ENCODE results near the gene TRAIP. TPM values are rescaled to one million over a fixed set of nuclear protein-coding genes. Genes with fewer than 3 reads are reported as not detected.

Gene TRAIP
- total RNA-seq, 1 experiment from 2014 or later, result 18.5 TPM

GRCh38 chr3:49812916-49813496 lies 43.4 kb downstream of the TRAIP start:
- ChIA-PET POLR2A (no interaction called here), CTCF (interaction anchor here (1.2 kb wide), 1 partner anchor 28 kb away, joined by 3 read pairs; no protein-coding TSS in a partner anchor)
- in situ Hi-C loops (cut with HindIII; ENCODE audit: low pct_unique_long_range_greater_than_20kb, low sequenced_read_pairs) (no loop called here), intact Hi-C loops (cut with micrococcal nuclease; ENCODE audit: unreplicated experiment) (no loop called here)
- ATAC-seq (peak; percentile 30; the same call in 1 of the 2 replicates), DNase-seq (ENCODE audit: low read depth, low spot score) (no peak)
- no peak overlapping the region for H3K27ac ChIP-seq (ENCODE audit: low read length)
- H3K9me3 ChIP-seq (ENCODE audit: control insufficient read depth, insufficient read depth, low read depth, low read length), result no peaks in the 10 kb centered on the region
- no peaks in the 10 kb centered on the region for H3K27me3 ChIP-seq (ENCODE audit: control insufficient read depth, insufficient read depth, low read length)
- no peaks in the 10 kb centered on the region for H3K4me1 ChIP-seq (ENCODE audit: control insufficient read depth, insufficient read depth, low read length)
- H3K36me3 ChIP-seq (ENCODE audit: control insufficient read depth, insufficient read depth, low read length), result no peaks in the 10 kb centered on the region
- TF ChIP-seq POLR2AphosphoS5 (IDR thresholded peaks at IDR 0.05; ENCODE audit: low read depth, low read length) (no peak), SIN3A (IDR thresholded peaks at IDR 0.05; ENCODE audit: borderline replicate concordance, insufficient read depth, low read depth, low read length) (no peak), TCF7L2 (IDR thresholded peaks at IDR 0.05; ENCODE audit: low read depth, low read length) (no peak), CTCF (IDR thresholded peaks at IDR 0.05) (no peak)
- TF ChIP-seq, protein P1, sequence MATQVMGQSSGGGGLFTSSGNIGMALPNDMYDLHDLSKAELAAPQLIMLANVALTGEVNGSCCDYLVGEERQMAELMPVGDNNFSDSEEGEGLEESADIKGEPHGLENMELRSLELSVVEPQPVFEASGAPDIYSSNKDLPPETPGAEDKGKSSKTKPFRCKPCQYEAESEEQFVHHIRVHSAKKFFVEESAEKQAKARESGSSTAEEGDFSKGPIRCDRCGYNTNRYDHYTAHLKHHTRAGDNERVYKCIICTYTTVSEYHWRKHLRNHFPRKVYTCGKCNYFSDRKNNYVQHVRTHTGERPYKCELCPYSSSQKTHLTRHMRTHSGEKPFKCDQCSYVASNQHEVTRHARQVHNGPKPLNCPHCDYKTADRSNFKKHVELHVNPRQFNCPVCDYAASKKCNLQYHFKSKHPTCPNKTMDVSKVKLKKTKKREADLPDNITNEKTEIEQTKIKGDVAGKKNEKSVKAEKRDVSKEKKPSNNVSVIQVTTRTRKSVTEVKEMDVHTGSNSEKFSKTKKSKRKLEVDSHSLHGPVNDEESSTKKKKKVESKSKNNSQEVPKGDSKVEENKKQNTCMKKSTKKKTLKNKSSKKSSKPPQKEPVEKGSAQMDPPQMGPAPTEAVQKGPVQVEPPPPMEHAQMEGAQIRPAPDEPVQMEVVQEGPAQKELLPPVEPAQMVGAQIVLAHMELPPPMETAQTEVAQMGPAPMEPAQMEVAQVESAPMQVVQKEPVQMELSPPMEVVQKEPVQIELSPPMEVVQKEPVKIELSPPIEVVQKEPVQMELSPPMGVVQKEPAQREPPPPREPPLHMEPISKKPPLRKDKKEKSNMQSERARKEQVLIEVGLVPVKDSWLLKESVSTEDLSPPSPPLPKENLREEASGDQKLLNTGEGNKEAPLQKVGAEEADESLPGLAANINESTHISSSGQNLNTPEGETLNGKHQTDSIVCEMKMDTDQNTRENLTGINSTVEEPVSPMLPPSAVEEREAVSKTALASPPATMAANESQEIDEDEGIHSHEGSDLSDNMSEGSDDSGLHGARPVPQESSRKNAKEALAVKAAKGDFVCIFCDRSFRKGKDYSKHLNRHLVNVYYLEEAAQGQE (IDR thresholded peaks at IDR 0.05; ENCODE audit: insufficient read depth in 1 of 2, low read depth in 2 of 2, low read length in 1 of 2), result no peak
- no TSS peak for BruUV-seq (replicated peaks)
- H3K4me3 ChIP-seq (ENCODE audit: low read depth in 2 of 2, low read length in 2 of 2), result no peak overlapping the region; a peak in 2 of 4 replicates

DNA sequence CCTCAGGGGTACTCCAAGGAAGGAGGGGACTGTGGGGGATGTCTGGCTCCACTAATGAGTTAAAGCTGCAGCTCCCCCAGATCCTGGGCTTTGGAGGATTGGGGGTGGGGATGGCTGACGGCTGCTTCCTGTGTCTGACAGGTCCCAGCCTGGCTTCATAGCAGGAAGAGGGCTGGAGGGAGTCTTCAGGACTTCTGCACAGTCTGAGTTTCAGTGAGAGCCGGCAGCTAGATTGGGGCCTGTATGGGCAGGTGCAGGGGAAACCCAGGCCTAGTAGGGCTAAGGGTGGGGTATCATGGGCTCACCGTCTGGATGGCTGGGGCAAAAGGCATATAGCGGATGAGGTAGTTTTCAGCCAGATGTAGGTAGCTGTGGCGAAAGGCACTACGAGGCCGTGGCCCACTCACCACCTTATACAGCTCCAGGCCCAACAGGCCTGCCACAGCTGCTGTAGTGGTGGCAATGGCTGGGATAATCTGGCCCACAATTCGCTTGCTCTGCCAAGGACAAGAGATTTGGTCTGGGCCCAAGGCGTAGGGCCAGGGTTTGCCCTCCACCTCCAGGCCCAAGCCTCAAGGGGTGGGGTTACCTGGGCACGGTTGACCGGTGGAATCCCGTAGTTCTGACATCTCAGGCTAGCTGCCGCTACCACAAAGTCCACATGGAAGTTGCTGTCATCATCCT lies 48.8 kb downstream of the TRAIP start:
- Histone ChIP-seq H3K9me3 (ENCODE audit: control insufficient read depth, insufficient read depth, low read depth, low read length) (no peaks in the 10 kb centered on the region), H3K36me3 (ENCODE audit: control insufficient read depth, insufficient read depth, low read length) (no peaks in the 10 kb centered on the region), H3K27me3 (ENCODE audit: control insufficient read depth, insufficient read depth, low read length) (no peaks in the 10 kb centered on the region), H3K4me1 (ENCODE audit: control insufficient read depth, insufficient read depth, low read length) (no peaks in the 10 kb centered on the region), H3K27ac (ENCODE audit: low read length) (no peak overlapping the region), H3K4me3 (ENCODE audit: low read depth in 2 of 2, low read length in 2 of 2) (no peak overlapping the region)
- DNase-seq (ENCODE audit: low read depth, low spot score) (no peak), ATAC-seq (no peak)
- intact Hi-C loops (cut with micrococcal nuclease; ENCODE audit: unreplicated experiment) (no loop called here), in situ Hi-C loops (cut with HindIII; ENCODE audit: low pct_unique_long_range_greater_than_20kb, low sequenced_read_pairs) (no loop called here)
- no TSS peak for BruUV-seq (replicated peaks)
- ChIA-PET POLR2A (no interaction called here), CTCF (interaction anchor here (1.1 kb wide), 1 partner anchor 32 kb away, joined by 4 read pairs; no protein-coding TSS in a partner anchor)
- TF ChIP-seq POLR2AphosphoS5 (IDR thresholded peaks at IDR 0.05; ENCODE audit: low read depth, low read length) (no peak), CTCF (IDR thresholded peaks at IDR 0.05) (no peak), TCF7L2 (IDR thresholded peaks at IDR 0.05; ENCODE audit: low read depth, low read length) (no peak), SIN3A (IDR thresholded peaks at IDR 0.05; ENCODE audit: borderline replicate concordance, insufficient read depth, low read depth, low read length) (no peak)
- TF ChIP-seq, protein P1 (IDR thresholded peaks at IDR 0.05; ENCODE audit: insufficient read depth in 1 of 2, low read depth in 2 of 2, low read length in 1 of 2), result no peak

All from Panc1 (cell line).